Lower leg skin (tissue), 3 donors: Measurements from ENCODE around the gene NOSIP.

Source experiments
- CTCF ChIP-seq, 3 donors: fragments of 450-650 bp; IDR thresholded peaks; one replicate each; pipeline ENCODE4 v1.5.1; 2016; ENCODE audit warnings: antibody characterized with exemption in 3 of 3, mild to moderate bottlenecking in 3 of 3, moderate library complexity in 2 of 3
- POLR2A ChIP-seq, 2 donors: fragments of 450-650 bp; IDR thresholded peaks; one replicate each; pipeline ENCODE4 v1.6.1; 2016 to 2017; ENCODE audit warnings: antibody characterized with exemption in 2 of 2, mild to moderate bottlenecking in 1 of 2, moderate library complexity in 1 of 2

GRCh38 chr19:49602806-49603205, 22.4 kb upstream of the NOSIP start:
- TF ChIP-seq CTCF (IDR thresholded peaks at IDR 0.05) (no peak), POLR2A (IDR thresholded peaks at IDR 0.05) (no peak)
